ENCODE data around the gene B3GNT3. TPM values are rescaled to one million over a fixed set of nuclear protein-coding genes. Genes with fewer than 3 reads are reported as not detected.

Gene B3GNT3
- total and polyA plus RNA-seq, 9 of the 15 experiments (the other 6 are each of a cell fraction or from before 2014, with no cell fraction given): 0.06 to 0.11 (median 0.07) TPM; not detected in 6

- no TSS peak for BruUV-seq (replicated peaks)
- H3K4me3 ChIP-seq: peak overlapping the region; percentile 42
- peak; percentile 64; the same call in 1 of the 2 replicates for TF ChIP-seq SP1 (CRISPR knock-in tag; IDR thresholded peaks at IDR 0.05)
- no peak for TF ChIP-seq TFAM (CRISPR knock-in tag; conservative IDR thresholded peaks at IDR 0.05)
- 0 out of 4 replicates have a peak, but pooled peaks of 1 of the 2 experiments have one; percentile 42 for TF ChIP-seq MAZ (CRISPR knock-in tag; conservative IDR thresholded peaks at IDR 0.05 in 1 of 2, IDR thresholded peaks at IDR 0.05 in 1 of 2)
- TF ChIP-seq BCOR (IDR thresholded peaks at IDR 0.05): no peak
- TF ChIP-seq KDM2B (CRISPR knock-in tag; IDR thresholded peaks at IDR 0.05): peak; percentile 92
- no peak for TF ChIP-seq CBX8 (IDR thresholded peaks at IDR 0.05; ENCODE audit: borderline replicate concordance, extremely low read depth, low read depth, low read length, poor library complexity, severe bottlenecking)
- TF ChIP-seq HDGF (IDR thresholded peaks at IDR 0.05): no peak
- TF ChIP-seq, protein P1, sequence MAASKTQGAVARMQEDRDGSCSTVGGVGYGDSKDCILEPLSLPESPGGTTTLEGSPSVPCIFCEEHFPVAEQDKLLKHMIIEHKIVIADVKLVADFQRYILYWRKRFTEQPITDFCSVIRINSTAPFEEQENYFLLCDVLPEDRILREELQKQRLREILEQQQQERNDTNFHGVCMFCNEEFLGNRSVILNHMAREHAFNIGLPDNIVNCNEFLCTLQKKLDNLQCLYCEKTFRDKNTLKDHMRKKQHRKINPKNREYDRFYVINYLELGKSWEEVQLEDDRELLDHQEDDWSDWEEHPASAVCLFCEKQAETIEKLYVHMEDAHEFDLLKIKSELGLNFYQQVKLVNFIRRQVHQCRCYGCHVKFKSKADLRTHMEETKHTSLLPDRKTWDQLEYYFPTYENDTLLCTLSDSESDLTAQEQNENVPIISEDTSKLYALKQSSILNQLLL (CRISPR knock-in tag; IDR thresholded peaks at IDR 0.05; ENCODE audit: borderline replicate concordance): no peak
- 0 out of 2 replicates have a peak, but pooled peaks have one; percentile 26 for TF ChIP-seq TSC22D4 (tag; IDR thresholded peaks at IDR 0.05)
- no peak for TF ChIP-seq ZBTB33 (CRISPR knock-in tag; IDR thresholded peaks at IDR 0.05)
- TF ChIP-seq HDAC3 (IDR thresholded peaks at IDR 0.05; ENCODE audit: borderline replicate concordance, partially characterized antibody): no peak
- TF ChIP-seq TCFL5 (CRISPR knock-in tag; conservative IDR thresholded peaks at IDR 0.05): no peak
- TF ChIP-seq ZNF311 (CRISPR knock-in tag; IDR thresholded peaks at IDR 0.05): no peak
- TF ChIP-seq ELF2 (CRISPR knock-in tag; IDR thresholded peaks at IDR 0.05): no peak
- TF ChIP-seq PHB2 (IDR thresholded peaks at IDR 0.05; ENCODE audit: low read depth): no peak
- peak; percentile 38; the same call in 1 of the 2 replicates for TF ChIP-seq PHF8 (IDR thresholded peaks at IDR 0.05; ENCODE audit: borderline replicate concordance, low read length)
- TF ChIP-seq U2AF1 (optimal IDR thresholded peaks at IDR 0.05; ENCODE audit: low read depth, low read length): no peak
- TF ChIP-seq BRD4 (IDR thresholded peaks at IDR 0.05): no peak
Observed at GRCh38 chr19:17830567-17831418, 35.9 kb downstream of the B3GNT3 start.

More at GRCh38 chr19:17830567-17831418, 35.9 kb downstream of the B3GNT3 start:
- H3K9me1 ChIP-seq (ENCODE audit: control insufficient read depth, insufficient read depth, low read length): no peaks in the 10 kb centered on the region
- H3K4me1 ChIP-seq (replicated peaks in 1 of 2; ENCODE audit: control insufficient read depth in 2 of 2, insufficient read depth in 2 of 2, low read length in 2 of 2): peaks cover 4 to 34% of the 10 kb centered on the region in 2 experiments; a peak in 3 of 5 replicates
- POLR2A ChIA-PET: interaction anchor here (0.5 to 1.4 kb wide), 5 partner anchors 8 to 557 kb away, joined by 3 to 4 read pairs (median 3); no protein-coding TSS in a partner anchor
- no peak overlapping the region; the same call in 2 of the 3 replicates for H3K27ac ChIP-seq (ENCODE audit: extremely low read depth, low read depth, low read length)
- no peaks in the 10 kb centered on the region for H3K9me3 ChIP-seq (replicated peaks; ENCODE audit: control insufficient read depth, insufficient read depth, low read depth, low read length)
- no peaks in the 10 kb centered on the region for H3K79me2 ChIP-seq (ENCODE audit: control insufficient read depth, insufficient read depth, low read length)
- H3K36me3 ChIP-seq (ENCODE audit: control insufficient read depth, insufficient read depth, low read length): no peaks in the 10 kb centered on the region
- peak; percentile 92 to 100 (median 100) for DNase-seq (ENCODE audit: extremely low read depth in 1 of 4, low spot score in 3 of 4)
- peak overlapping the region; percentile 50 to 93; a peak in 3 of 4 replicates for H3K9ac ChIP-seq (ENCODE audit: insufficient read depth in 1 of 2, low read depth in 2 of 2, low read length in 2 of 2)
- in situ Hi-C loops (cut with MboI): no loop called here
- peaks cover 2 to 7% of the 10 kb centered on the region in 2 experiments; a peak in 3 of 5 replicates for H3K27me3 ChIP-seq (ENCODE audit: control insufficient read depth in 2 of 2, insufficient read depth in 2 of 2, low read length in 2 of 2)
- H3K4me2 ChIP-seq (ENCODE audit: insufficient read depth, low read length): peak overlapping the region; percentile 95
- intact Hi-C loops (cut with micrococcal nuclease): no loop called here
- FAIRE-seq: peak; percentile 92
- H4K20me1 ChIP-seq (replicated peaks; ENCODE audit: control insufficient read depth, insufficient read depth, low read length): peaks cover 5% of the 10 kb centered on the region; the same call in 1 of the 2 replicates
- ATAC-seq: peak; percentile 91
- 3% methylated on average over 23 of the region's 50 CpGs for WGBS (ENCODE audit: insufficient coverage, low coverage, missing lambda C conversion rate)
- peak overlapping the region; percentile 98 for H2AFZ ChIP-seq (ENCODE audit: low read depth, low read length)
- CTCF ChIA-PET (ENCODE audit: low intra/inter-chr PET ratio): no interaction called here

Data from K562 (cell line).